Measurements from ENCODE around the gene CCDC152.

- TF ChIP-seq, protein P1, sequence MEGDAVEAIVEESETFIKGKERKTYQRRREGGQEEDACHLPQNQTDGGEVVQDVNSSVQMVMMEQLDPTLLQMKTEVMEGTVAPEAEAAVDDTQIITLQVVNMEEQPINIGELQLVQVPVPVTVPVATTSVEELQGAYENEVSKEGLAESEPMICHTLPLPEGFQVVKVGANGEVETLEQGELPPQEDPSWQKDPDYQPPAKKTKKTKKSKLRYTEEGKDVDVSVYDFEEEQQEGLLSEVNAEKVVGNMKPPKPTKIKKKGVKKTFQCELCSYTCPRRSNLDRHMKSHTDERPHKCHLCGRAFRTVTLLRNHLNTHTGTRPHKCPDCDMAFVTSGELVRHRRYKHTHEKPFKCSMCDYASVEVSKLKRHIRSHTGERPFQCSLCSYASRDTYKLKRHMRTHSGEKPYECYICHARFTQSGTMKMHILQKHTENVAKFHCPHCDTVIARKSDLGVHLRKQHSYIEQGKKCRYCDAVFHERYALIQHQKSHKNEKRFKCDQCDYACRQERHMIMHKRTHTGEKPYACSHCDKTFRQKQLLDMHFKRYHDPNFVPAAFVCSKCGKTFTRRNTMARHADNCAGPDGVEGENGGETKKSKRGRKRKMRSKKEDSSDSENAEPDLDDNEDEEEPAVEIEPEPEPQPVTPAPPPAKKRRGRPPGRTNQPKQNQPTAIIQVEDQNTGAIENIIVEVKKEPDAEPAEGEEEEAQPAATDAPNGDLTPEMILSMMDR (conservative IDR thresholded peaks at IDR 0.05) = no peak
- no peak for TF ChIP-seq ZFX (IDR thresholded peaks at IDR 0.05)
These were observed 51.3 kb downstream of the CCDC152 start for GRCh38 chr5:42807722-42808447.

All from C4-2B (cell line).